CD14-positive monocyte (primary cell): ENCODE data around the gene C9orf72. TPM values are rescaled to one million over a fixed set of nuclear protein-coding genes. Genes with fewer than 3 reads are reported as not detected.

Experiments used
- DNase-seq, 3 donors: peaks; one replicate each; pipeline ENCODE4 v3.0.0-alpha.2; 2011 to 2022
- H2AFZ ChIP-seq: 2 replicates; pipeline ENCODE4 v1.6.0; 2012; ENCODE audit warnings: mild to moderate bottlenecking, low read depth, low read length, inconsistent platforms; ENCODE audit not compliant: insufficient read depth, poor library complexity, severe bottlenecking
- H3K27ac ChIP-seq, 2 donors: 1 replicate in 1 of 2; 2 replicates in 1 of 2; pipeline ENCODE4 v1.5.1; 2012 to 2013; ENCODE audit warnings: low read length in 2 of 2, control low read depth in 1 of 2, inconsistent platforms in 1 of 2, low read depth in 1 of 2, mild to moderate bottlenecking in 1 of 2
- H3K27me3 ChIP-seq, 2 donors: one replicate each; pipeline versions ENCODE4 v1.6.0 to v1.6.1; 2011 to 2013; ENCODE audit warnings: low read length in 2 of 2; ENCODE audit not compliant: control insufficient read depth in 2 of 2, insufficient read depth in 2 of 2
- H3K36me3 ChIP-seq, 2 donors: replicated peaks in 1 of 2; 1 replicate in 1 of 2; 2 replicates in 1 of 2; pipeline versions ENCODE4 v1.5.1 to v1.6.1; 2012 to 2013; ENCODE audit warnings: low read length in 2 of 2, control low read depth in 1 of 2, inconsistent platforms in 1 of 2, mild to moderate bottlenecking in 1 of 2; ENCODE audit not compliant: insufficient read depth in 2 of 2, control insufficient read depth in 1 of 2
- H3K4me1 ChIP-seq, 2 donors: 1 replicate in 1 of 2; 2 replicates in 1 of 2; pipeline versions ENCODE4 v1.5.1 to v1.6.1; 2012 to 2013; ENCODE audit warnings: low read length in 2 of 2, control low read depth in 1 of 2, inconsistent platforms in 1 of 2, mild to moderate bottlenecking in 1 of 2, moderate library complexity in 1 of 2; ENCODE audit not compliant: insufficient read depth in 2 of 2, control insufficient read depth in 1 of 2
- H3K4me2 ChIP-seq: replicated peaks from 2 replicates; pipeline ENCODE3; 2012; ENCODE audit warnings: low read length, moderate library complexity, mild to moderate bottlenecking; ENCODE audit not compliant: poor library complexity, severe bottlenecking; ENCODE audit errors: extremely low read depth
- H3K4me3 ChIP-seq, 3 experiments: fragments of 200-600 bp in 1 of 3; sonication (generic) in 1 of 3; replicated peaks in 1 of 3; 1 replicate in 2 of 3; 2 replicates in 1 of 3; pipeline ENCODE4 v1.5.1; 2011 to 2013; ENCODE audit warnings: low read length in 3 of 3, mild to moderate bottlenecking in 3 of 3, control low read depth in 2 of 3, low read depth in 2 of 3, inconsistent platforms in 1 of 3, moderate library complexity in 1 of 3
- H3K79me2 ChIP-seq: 2 replicates; pipeline ENCODE4 v1.6.0; 2012; ENCODE audit warnings: mild to moderate bottlenecking, control low read depth, inconsistent platforms, low read length, moderate library complexity; ENCODE audit not compliant: insufficient read depth
- H3K9ac ChIP-seq: 2 replicates; pipeline ENCODE4 v1.6.0; 2017; ENCODE audit warnings: low read length, mild to moderate bottlenecking; ENCODE audit not compliant: insufficient read depth, poor library complexity, severe bottlenecking
- H3K9me3 ChIP-seq, 2 donors: replicated peaks in 1 of 2; 1 replicate in 1 of 2; 2 replicates in 1 of 2; pipeline versions ENCODE4 v1.5.1 to v1.6.1; 2012 to 2013; ENCODE audit warnings: low read length in 2 of 2, control low read depth in 1 of 2; ENCODE audit not compliant: control insufficient read depth in 1 of 2, insufficient read depth in 1 of 2
- H4K20me1 ChIP-seq: 2 replicates; pipeline ENCODE4 v1.6.0; 2012; ENCODE audit warnings: mild to moderate bottlenecking, low read length, control low read depth, moderate library complexity; ENCODE audit not compliant: insufficient read depth
- H3K27ac Mint-ChIP-seq, 7 donors: one replicate each; pipeline ENCODE4 v1.8.0; 2020; ENCODE audit warnings: mild to moderate bottlenecking in 7 of 7, mixed read lengths in 7 of 7, moderate library complexity in 6 of 7, inconsistent platforms in 2 of 7
- H3K27me3 Mint-ChIP-seq, 3 donors: one replicate each; pipeline ENCODE4 v1.8.0; 2021 to 2022; ENCODE audit warnings: low read depth in 3 of 3, mild to moderate bottlenecking in 3 of 3, mixed read lengths in 3 of 3, moderate library complexity in 3 of 3, inconsistent platforms in 1 of 3
- H3K36me3 Mint-ChIP-seq, 2 donors: one replicate each; pipeline ENCODE4 v1.8.0; 2020; ENCODE audit warnings: mixed read lengths in 2 of 2, inconsistent platforms in 1 of 2, mild to moderate bottlenecking in 1 of 2
- H3K4me1 Mint-ChIP-seq: one replicate; pipeline ENCODE4 v1.8.0; 2020; ENCODE audit warnings: mild to moderate bottlenecking, mixed read lengths
- H3K4me3 Mint-ChIP-seq, 2 donors: one replicate each; pipeline ENCODE4 v1.8.0; 2020; ENCODE audit warnings: mild to moderate bottlenecking in 2 of 2, mixed read lengths in 2 of 2, moderate library complexity in 1 of 2
- H3K9me3 Mint-ChIP-seq, 7 donors: one replicate each; pipeline ENCODE4 v1.8.0; 2020 to 2022; ENCODE audit warnings: mixed read lengths in 7 of 7, mild to moderate bottlenecking in 6 of 7, moderate library complexity in 6 of 7, inconsistent platforms in 2 of 7
- CTCF ChIP-seq: fragments of 200-600 bp; IDR thresholded peaks from one replicate; pipeline ENCODE4 v1.8.0; 2022; ENCODE audit warnings: antibody characterized with exemption, mild to moderate bottlenecking
- WGBS: methylation state at CpG from one replicate; pipeline ENCODE4 v1.1.5; 2013; ENCODE audit warnings: missing lambda C conversion rate; ENCODE audit not compliant: insufficient coverage; 5-methylcytosine and 5-hydroxymethylcytosine counted together
- intact Hi-C, 2 donors: fragments of 100-400 bp; cut with micrococcal nuclease; formaldehyde crosslinking; loops; one replicate each; pipeline versions ENCODE4 v1.15.0 to v1.15.1; 2023
- polyA plus RNA-seq, 3 donors: library from polyadenylated mRNA; depleted of rRNA in 1 of 3; unstranded in 2 of 3; stranded (reverse) in 1 of 3; fragments of 300-500 nt in 2 of 3; fragments of >200 nt in 1 of 3; fragmentation: Illumina TruSeq in 2 of 3; gene quantifications; 1 replicate in 2 of 3; 2 replicates in 1 of 3; pipeline ENCODE4 v1.2.3, GENCODE V29; 2012 to 2021

C9orf72 gene
- polyA plus RNA-seq, 3 donors, result 105 to 142 (median 128) TPM

DNA sequence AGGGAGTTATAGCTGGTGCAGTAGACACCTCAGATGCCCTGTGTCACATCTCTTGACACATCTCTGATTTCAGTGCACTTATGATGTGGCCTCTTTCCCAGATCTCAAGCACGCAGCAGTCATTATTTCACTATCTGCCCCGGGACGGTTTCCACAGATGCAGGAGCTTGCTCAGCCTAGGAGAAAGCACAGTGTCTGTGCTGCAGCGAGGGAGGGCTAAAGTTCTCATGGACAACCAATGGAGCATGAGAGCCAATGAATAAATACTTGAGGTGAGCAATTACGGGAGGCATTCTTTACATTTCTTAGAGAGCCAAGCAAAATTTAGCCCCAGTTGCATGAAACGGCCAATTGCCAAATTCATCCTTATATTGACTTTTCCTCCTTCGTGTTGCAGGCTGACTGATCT, 36.2 kb downstream of the C9orf72 start:
- intact Hi-C loops, result no loop called here
- Mint-ChIP-seq H3K27me3 (no peaks in the 10 kb centered on the region), H3K4me3 (no peak overlapping the region), H3K27ac (peak overlapping the region in 2 of 7 donors; percentile 43 to 64), H3K9me3 (no peaks in the 10 kb centered on the region), H3K4me1 (peaks cover 42% of the 10 kb centered on the region), H3K36me3 (peaks cover 66 to 79% of the 10 kb centered on the region in 2 donors)
- WGBS, result 98% methylated on average over 5 of the region's 7 CpGs
- no peak for DNase-seq
- no peaks in the 10 kb centered on the region for H3K27me3 ChIP-seq
- H3K9me3 ChIP-seq, result no peaks in the 10 kb centered on the region
- peaks cover 29% of the 10 kb centered on the region in 2 donors for H3K4me1 ChIP-seq
- no peak for TF ChIP-seq CTCF
- no peaks in the 10 kb centered on the region for H3K79me2 ChIP-seq
- no peak overlapping the region for H3K4me2 ChIP-seq
- peaks cover 38 to 83% of the 10 kb centered on the region in 2 donors for H3K36me3 ChIP-seq
- H3K27ac ChIP-seq, result no peak overlapping the region
- H4K20me1 ChIP-seq, result peaks cover 24% of the 10 kb centered on the region
- H2AFZ ChIP-seq, result no peak overlapping the region
- H3K4me3 ChIP-seq, result no peak overlapping the region
- H3K9ac ChIP-seq, result no peak overlapping the region

GRCh38 chr9:27536168-27536567, 37.1 kb downstream of the C9orf72 start:
- H3K27ac Mint-ChIP-seq, result peak overlapping the region in 6 of 7 donors; percentile 5 to 80 (median 58)

More at GRCh38 chr9:27536168-27536567, 37.1 kb downstream of the C9orf72 start:
- Histone ChIP-seq H3K27ac (peak overlapping the region in 1 of 2 donors; percentile 40), H3K9me3 (no peaks in the 10 kb centered on the region), H3K9ac (no peak overlapping the region), H3K4me3 (no peak overlapping the region), H3K27me3 (no peaks in the 10 kb centered on the region), H3K79me2 (no peaks in the 10 kb centered on the region), H3K36me3 (peaks cover 35 to 80% of the 10 kb centered on the region in 2 donors), H3K4me2 (no peak overlapping the region), H2AFZ (no peak overlapping the region), H4K20me1 (peaks cover 19% of the 10 kb centered on the region), H3K4me1 (peaks cover 29% of the 10 kb centered on the region in 2 donors)
- WGBS, result no CpG with 5 or more reads among the region's 3 CpGs
- no peaks in the 10 kb centered on the region for H3K27me3 Mint-ChIP-seq
- no peak overlapping the region for H3K4me3 Mint-ChIP-seq
- H3K4me1 Mint-ChIP-seq, result peaks cover 38% of the 10 kb centered on the region
- no peak for TF ChIP-seq CTCF
- H3K36me3 Mint-ChIP-seq, result peaks cover 63 to 71% of the 10 kb centered on the region in 2 donors
- intact Hi-C loops, result no loop called here
- no peaks in the 10 kb centered on the region for H3K9me3 Mint-ChIP-seq
- DNase-seq, result no peak
